Fibroblast of upper back skin (primary cell): ENCODE data around the gene AURKA.
"Not testable (repeated sequence)": the region's sequence is repeated elsewhere in the genome, so short reads cannot be mapped to it uniquely, and the experiment has no call there.

Experiments used
- DNase-seq: peaks from one replicate; pipeline ENCODE4 v3.0.0-alpha.2; 2013

Gene AURKA

GRCh38 chr20:56353356-56353755 lies 38.7 kb downstream of the AURKA start:
- DNase-seq: no peak

- peak; percentile 37 for DNase-seq
Observed at GRCh38 chr20:56352345-56353055, 39.5 kb downstream of the AURKA start.

GRCh38 chr20:56350842-56351241 lies 41.2 kb downstream of the AURKA start:
- DNase-seq: peak; percentile 68

DNA sequence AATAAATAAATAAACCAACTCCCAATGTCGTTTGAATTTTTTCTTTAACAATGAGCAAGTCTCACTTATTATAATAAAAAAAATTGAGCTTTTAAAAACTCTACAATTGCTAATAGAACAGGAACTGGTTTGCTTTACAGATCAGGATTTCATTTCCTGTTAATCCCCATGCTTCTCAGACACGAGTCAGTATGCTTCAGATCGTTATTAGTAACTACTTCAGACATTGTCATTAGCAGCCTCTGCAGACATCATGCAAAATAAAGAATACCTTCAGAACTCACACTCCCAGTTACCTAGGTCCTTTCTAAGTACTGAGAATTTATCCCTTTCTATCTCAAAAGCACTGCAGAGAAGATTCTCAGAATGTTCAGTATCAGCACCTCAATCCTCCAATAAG lies 43.3 kb downstream of the AURKA start:
- no peak for DNase-seq

DNA sequence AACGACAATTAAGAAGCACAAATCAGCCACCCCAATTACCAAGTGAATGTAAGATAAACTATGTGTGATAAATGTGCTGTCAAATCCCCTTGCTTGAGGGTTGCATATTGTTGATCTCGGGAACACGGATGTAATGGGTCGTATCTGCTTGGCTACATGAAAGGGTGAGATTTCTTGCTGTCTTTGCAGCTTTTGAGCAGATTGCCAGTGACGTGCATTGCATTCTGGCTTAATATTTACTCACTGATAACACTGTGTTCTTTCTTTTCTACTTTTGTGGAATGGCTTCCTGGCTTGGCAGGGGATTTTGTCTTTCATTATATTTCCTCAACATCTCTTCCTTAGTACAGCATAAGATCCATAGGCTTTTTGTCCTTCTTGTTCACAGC lies 43.7 kb downstream of the AURKA start:
- DNase-seq: no peak

GRCh38 chr20:56347628-56348304 lies 44.2 kb downstream of the AURKA start:
- DNase-seq: no peak

DNA sequence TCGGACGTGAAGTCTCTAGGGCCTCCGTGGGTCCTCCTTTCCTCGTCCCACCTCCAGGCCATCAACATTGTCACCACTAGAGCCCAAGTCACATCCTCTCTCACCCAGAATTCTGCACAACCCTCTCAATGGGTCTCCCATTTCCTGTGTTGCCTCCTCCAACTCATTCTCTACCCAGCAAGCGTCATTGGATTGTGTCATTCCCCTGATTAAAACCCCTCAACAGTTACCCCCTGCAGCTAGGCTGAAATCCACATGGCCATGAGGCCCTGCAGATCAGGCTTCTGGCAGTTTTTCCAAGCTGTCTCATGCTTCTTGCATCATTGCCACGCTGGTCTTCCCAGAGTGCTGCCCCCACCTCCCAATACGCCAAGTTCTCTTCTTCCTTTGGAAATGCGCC lies 46.1 kb downstream of the AURKA start:
- DNase-seq: no peak

- peak; percentile 33 for DNase-seq
Observed at GRCh38 chr20:56343861-56344381, 48.1 kb downstream of the AURKA start.

GRCh38 chr20:56342783-56343182 lies 49.2 kb downstream of the AURKA start:
- no peak for DNase-seq

DNA sequence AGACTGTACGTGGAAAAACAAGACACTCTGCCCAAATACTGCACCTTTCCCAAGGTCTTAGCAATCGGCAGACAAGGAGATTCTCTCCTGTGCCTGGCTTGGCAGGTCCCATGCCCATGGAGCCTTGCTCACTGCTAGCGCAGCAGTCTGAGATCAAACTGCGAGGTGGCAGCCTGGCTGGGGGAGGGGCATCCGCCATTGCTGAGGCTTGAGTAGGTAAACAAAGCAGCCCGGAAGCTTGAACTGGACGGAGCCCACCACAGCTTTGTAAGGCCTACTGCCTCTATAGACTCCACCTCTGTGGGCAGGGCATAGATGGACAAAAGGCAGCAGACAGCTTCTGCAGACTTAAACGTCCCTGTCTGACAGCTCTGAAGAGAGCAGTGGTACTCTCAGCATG lies 55.3 kb downstream of the AURKA start:
- not testable (repeated sequence) for DNase-seq

GRCh38 chr20:56328861-56329260 lies 63.2 kb downstream of the AURKA start:
- DNase-seq: peak; percentile 11

- DNase-seq: no peak
Observed at GRCh38 chr20:56324806-56325205, 67.2 kb downstream of the AURKA start.

- no peak for DNase-seq
Observed at GRCh38 chr20:56323656-56324055, 68.4 kb downstream of the AURKA start.

- DNase-seq: no peak
Observed at GRCh38 chr20:56323206-56323605, 68.8 kb downstream of the AURKA start.

DNA sequence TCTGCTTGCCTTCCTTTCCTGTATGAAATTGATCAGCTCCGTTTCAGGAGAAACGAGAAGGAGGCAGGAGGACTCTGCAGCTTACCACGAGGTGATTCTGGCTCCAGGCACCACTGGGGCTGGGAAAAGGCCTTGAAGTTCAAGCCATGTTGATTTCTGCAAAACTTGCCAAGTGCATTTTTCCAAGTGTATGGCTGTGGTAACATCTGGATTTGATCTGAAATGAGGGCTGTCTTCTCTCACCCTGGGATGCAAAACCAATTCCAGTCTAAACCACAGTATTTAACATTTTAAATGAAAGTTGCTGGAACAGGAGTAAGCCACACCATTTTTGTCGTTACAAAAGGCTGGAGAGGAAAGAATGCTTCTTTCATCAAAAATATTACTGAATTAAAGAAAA lies 69.3 kb downstream of the AURKA start:
- DNase-seq: peak; percentile 50
